GM12891 (cell line): ENCODE measurements around the gene ARPP21.
"Not testable (repeated sequence)": the region's sequence is repeated elsewhere in the genome, so short reads cannot be mapped to it uniquely, and the experiment has no call there.

Experiments
- DNase-seq: peaks from one replicate; pipeline ENCODE4 v3.0.0; 2011; ENCODE audit warnings: low spot score; ENCODE audit not compliant: insufficient read length
- FAIRE-seq: peaks from 2 replicates; lab custom pipeline; 2011; peaks lifted over from hg19 to GRCh38; lab: Jason Lieb, UNC
- PAX5 ChIP-seq: IDR thresholded peaks from 2 replicates; pipeline ENCODE4 v1.6.1; 2011; ENCODE audit warnings: low read length, moderate library complexity, mild to moderate bottlenecking; ENCODE audit not compliant: insufficient read depth, severe bottlenecking
- POLR2A ChIP-seq: IDR thresholded peaks from 2 replicates; pipeline ENCODE4 v1.6.1; 2011; ENCODE audit warnings: low read depth, low read length, control low read depth
- POLR2AphosphoS5 ChIP-seq: IDR thresholded peaks from 2 replicates; pipeline ENCODE4 v1.6.1; 2011; ENCODE audit warnings: low read depth, low read length, control low read depth
- POU2F2 ChIP-seq: IDR thresholded peaks from 2 replicates; pipeline ENCODE4 v1.6.1; 2011; ENCODE audit warnings: low read depth, mild to moderate bottlenecking, control low read depth, low read length, moderate library complexity
- SPI1 ChIP-seq: IDR thresholded peaks from 2 replicates; pipeline ENCODE4 v1.6.1; 2011; ENCODE audit warnings: low read depth, low read length, control low read depth
- TAF1 ChIP-seq: IDR thresholded peaks from 2 replicates; pipeline ENCODE4 v1.6.1; 2011; ENCODE audit warnings: low read depth, low read length, control low read depth

ARPP21 gene

DNA sequence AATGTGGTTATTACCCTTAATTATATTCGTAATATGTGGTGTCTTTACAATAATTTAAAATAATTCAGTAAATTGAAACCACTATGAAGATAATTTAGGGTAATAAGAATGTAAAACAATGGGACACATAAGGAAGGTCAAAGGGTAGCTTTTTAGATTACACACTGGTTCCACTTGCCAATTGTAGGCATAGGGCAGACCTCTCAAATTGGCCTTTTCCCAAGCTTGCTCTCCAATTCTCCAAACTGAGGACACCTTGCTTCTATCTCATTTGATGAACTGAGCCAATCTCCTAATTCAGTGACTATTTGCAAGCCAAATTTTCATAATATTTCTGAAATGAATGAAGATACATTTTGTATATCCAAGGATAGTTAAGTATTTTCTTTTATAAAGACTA lies 151.4 kb downstream of the ARPP21 start:
- DNase-seq (no peak), FAIRE-seq (no peak)
- TF ChIP-seq POU2F2 (no peak), TAF1 (no peak)

DNA sequence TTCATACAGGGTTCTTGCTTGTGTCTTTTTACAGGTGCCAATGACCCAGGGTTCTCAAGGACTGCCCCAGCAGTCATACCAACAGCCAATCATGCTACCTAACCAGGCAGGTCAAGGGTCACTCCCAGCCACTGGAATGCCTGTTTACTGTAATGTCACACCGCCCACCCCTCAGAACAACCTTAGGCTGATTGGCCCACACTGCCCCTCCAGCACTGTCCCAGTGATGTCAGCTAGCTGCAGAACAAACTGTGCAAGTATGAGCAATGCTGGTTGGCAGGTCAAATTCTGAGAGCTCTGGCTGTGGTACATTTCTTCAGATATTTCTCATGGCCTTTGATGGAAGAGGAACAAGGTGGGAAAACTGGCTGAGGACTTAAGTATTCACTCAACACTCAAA lies 154.3 kb downstream of the ARPP21 start:
- TF ChIP-seq POLR2A (no peak), PAX5 (no peak), POU2F2 (no peak), POLR2AphosphoS5 (no peak), SPI1 (no peak), TAF1 (no peak)
- no peak for DNase-seq
- no peak for FAIRE-seq

DNA sequence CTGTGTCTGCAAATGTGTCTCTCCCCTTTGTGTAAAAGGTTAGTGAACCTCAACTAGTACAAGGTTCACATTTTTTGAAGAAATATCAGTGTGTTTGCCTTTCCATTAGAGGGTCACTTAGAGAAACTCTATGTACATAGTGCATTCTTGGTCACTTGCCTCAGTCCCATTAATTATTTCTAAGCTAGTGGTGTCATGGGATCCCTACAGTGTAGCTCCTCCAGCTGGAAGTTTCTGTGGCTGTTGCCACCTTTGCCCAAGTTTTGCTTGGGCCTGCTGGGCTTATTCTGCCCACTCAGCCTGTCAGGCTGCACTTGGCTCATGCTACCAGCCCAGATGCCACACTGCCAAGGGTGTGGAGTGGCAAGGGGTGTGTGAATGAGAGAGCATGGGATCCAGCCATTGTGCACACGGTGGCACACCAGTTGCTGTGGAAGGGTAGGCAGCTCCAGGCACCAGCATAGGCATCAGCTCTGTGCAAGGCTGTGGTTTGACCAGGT lies 161.7 kb downstream of the ARPP21 start:
- DNase-seq (no peak), FAIRE-seq (no peak)
- no peak for TF ChIP-seq PAX5
- no peak for TF ChIP-seq POU2F2
- no peak for TF ChIP-seq TAF1
- no peak for TF ChIP-seq POLR2A
- TF ChIP-seq SPI1 = no peak

DNA sequence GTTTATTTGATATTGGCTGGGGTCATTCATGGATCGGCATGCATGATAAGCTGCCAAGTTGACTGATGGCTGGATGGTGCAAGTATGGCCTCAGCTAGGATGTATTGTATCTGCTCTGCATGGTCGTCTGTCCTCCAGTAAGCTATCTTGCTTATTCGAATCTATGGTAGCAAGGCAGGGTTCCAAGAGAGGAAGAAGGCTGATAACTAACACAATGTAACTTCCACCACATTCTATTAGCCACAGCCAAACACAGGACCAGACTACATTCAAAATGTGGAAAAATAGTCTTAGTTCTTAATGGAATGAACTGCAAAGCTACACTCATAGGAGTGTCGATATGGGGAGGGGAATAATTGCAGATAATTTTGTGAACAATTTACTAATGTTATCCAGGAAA lies 175.2 kb downstream of the ARPP21 start:
- TF ChIP-seq SPI1 (no peak), POLR2A (no peak), TAF1 (no peak), POLR2AphosphoS5 (no peak), PAX5 (no peak), POU2F2 (no peak)
- DNase-seq = no peak
- no peak for FAIRE-seq

DNA sequence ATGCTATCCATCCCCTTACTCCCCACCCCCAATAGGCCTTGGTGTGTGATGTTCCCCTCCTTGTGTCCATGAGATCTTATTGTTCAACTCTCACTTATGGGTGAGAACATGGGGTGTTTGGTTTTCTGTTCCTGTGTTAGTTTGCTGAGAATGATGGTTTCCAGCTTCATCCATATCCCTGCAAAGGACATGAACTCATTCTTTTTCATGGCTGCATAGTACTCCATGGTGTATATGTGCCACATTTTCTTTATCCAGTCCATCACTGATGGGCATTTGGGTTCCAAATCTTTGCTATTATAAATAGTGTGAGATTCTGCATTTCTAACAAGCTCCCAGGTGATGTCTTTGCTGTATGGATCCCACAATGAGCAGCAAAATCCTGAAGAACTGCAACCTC lies 176.5 kb downstream of the ARPP21 start:
- DNase-seq, FAIRE-seq: not testable (repeated sequence)

DNA sequence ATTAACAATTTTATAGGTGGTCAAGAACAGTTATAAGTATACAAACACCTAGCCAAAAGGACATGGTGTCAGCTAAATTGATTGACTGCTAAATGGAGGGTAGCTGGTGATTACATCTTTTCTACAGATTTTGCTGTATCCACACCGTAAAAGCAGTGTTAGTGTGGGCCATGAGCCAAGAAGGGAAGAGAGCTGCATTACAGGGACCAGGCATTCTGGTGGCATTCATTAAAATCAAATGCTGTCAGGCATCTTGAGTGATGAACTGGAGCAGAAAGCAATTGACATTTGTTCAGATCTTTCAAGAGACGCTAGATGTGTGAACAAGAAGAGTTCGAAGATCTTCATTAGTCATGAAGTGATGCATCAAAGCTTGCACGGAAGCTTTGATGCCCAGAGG lies 177.9 kb downstream of the ARPP21 start:
- TF ChIP-seq TAF1 = no peak
- TF ChIP-seq POLR2AphosphoS5 = no peak
- TF ChIP-seq SPI1 = no peak
- TF ChIP-seq POLR2A = no peak
- TF ChIP-seq POU2F2 = no peak
- no peak for TF ChIP-seq PAX5
- no peak for DNase-seq
- FAIRE-seq = no peak

DNA sequence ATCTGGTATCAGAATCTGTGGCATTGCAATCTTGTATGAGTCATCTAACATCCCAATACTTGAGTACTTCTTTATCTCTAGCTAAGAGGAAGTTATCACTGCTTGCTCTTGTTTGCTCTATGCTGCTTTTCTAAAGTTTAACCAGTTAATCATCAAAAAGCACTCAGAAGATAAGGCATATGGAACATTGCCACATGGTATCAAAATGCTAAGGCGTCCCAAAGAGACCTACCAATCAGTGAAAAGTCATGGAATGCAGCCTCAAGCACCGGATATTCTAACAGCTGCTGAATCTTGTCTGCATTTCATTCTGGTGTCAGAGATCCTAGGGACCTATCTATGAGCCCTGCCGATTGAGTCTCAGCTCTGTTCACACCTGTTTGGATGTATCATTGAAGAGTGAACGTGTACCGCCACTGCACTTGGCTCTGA lies 192.8 kb downstream of the ARPP21 start:
- FAIRE-seq (no peak), DNase-seq (no peak)
- TF ChIP-seq POLR2A (no peak), SPI1 (no peak), PAX5 (no peak), TAF1 (no peak), POU2F2 (no peak), POLR2AphosphoS5 (no peak)
